ENCODE results near the gene FTSJ3. TPM values are rescaled to one million over a fixed set of nuclear protein-coding genes. Genes with fewer than 3 reads are reported as not detected.
"Not testable (repeated sequence)": the region's sequence is repeated elsewhere in the genome, so short reads cannot be mapped to it uniquely, and the experiment has no call there.

FTSJ3 gene
- 27.9 and 49.9 TPM in 2 replicates for total RNA-seq
- 32.9 TPM for polyA plus RNA-seq (2012)

- DNase-seq (ENCODE audit: low read depth), result peak; percentile 98
Measured at GRCh38 chr17:63827002-63827800, at the start of gene FTSJ3, which contains the start of gene PSMC5. FTSJ3 (minus strand) TSS chr17:63827663; CDS start chr17:63826902, 761 bp downstream. PSMC5 (plus strand) TSS chr17:63827431; CDS start chr17:63827491, 60 bp downstream.

GRCh38 chr17:63874693-63875092, 47.2 kb upstream of the FTSJ3 start:
- DNase-seq (ENCODE audit: low read depth), result not testable (repeated sequence)

- not testable (repeated sequence) for DNase-seq (ENCODE audit: low read depth)
Measured at GRCh38 chr17:63874061-63874626, 46.7 kb upstream of the FTSJ3 start.

- not testable (repeated sequence) for DNase-seq (ENCODE audit: low read depth)
Measured at GRCh38 chr17:63873577-63873976, 46.1 kb upstream of the FTSJ3 start, which contains the start of gene CSH2. CSH2 (minus strand) TSS chr17:63873677; CDS start chr17:63873614, 63 bp downstream.

- DNase-seq (ENCODE audit: low read depth), result not testable (repeated sequence)
Measured at GRCh38 chr17:63871646-63872365, 44.3 kb upstream of the FTSJ3 start.

GRCh38 chr17:63870292-63870665, 42.8 kb upstream of the FTSJ3 start:
- DNase-seq (ENCODE audit: low read depth), result not testable (repeated sequence)

GRCh38 chr17:63869491-63870291, 42.2 kb upstream of the FTSJ3 start:
- peak; percentile 22 for DNase-seq (ENCODE audit: low read depth)

GRCh38 chr17:63866625-63867024, 39.2 kb upstream of the FTSJ3 start:
- DNase-seq (ENCODE audit: low read depth), result peak; percentile 15

- no peak for DNase-seq (ENCODE audit: low read depth)
Measured at GRCh38 chr17:63859257-63859656, 31.8 kb upstream of the FTSJ3 start.

- not testable (repeated sequence) for DNase-seq (ENCODE audit: low read depth)
Measured at GRCh38 chr17:63856425-63856824, 29.0 kb upstream of the FTSJ3 start.

- no peak for DNase-seq (ENCODE audit: low read depth)
Measured at GRCh38 chr17:63855185-63855584, 27.7 kb upstream of the FTSJ3 start.

- DNase-seq (ENCODE audit: low read depth), result no peak
Measured at GRCh38 chr17:63854709-63855108, 27.2 kb upstream of the FTSJ3 start.

GRCh38 chr17:63853260-63853659, 25.8 kb upstream of the FTSJ3 start:
- DNase-seq (ENCODE audit: low read depth), result no peak

GRCh38 chr17:63850401-63850800, 22.9 kb upstream of the FTSJ3 start:
- DNase-seq (ENCODE audit: low read depth), result no peak

- DNase-seq (ENCODE audit: low read depth), result peak; percentile 83
Measured at GRCh38 chr17:63848834-63849689, 21.6 kb upstream of the FTSJ3 start.

GRCh38 chr17:63847525-63848249, 20.2 kb upstream of the FTSJ3 start:
- no peak for DNase-seq (ENCODE audit: low read depth)

GRCh38 chr17:63845509-63845908, 18.0 kb upstream of the FTSJ3 start:
- no peak for DNase-seq (ENCODE audit: low read depth)

GRCh38 chr17:63843910-63844677, 16.6 kb upstream of the FTSJ3 start:
- DNase-seq (ENCODE audit: low read depth), result no peak
